Endometrium (tissue), 2 donors: ENCODE data around the gene PES1.
"Not testable (repeated sequence)": the region's sequence is repeated elsewhere in the genome, so short reads cannot be mapped to it uniquely, and the experiment has no call there.

Experiments used
- FAIRE-seq: peaks from 2 replicates; lab custom pipeline; 2012; peaks lifted over from hg19 to GRCh38; lab: Jason Lieb, UNC
- donor health status: control.
- donor health status: control.

Gene PES1

GRCh38 chr22:30552719-30553118 is 39.0 kb downstream of the PES1 start:
- no peak for FAIRE-seq

- not testable (repeated sequence) for FAIRE-seq
These were observed 39.9 kb downstream of the PES1 start for GRCh38 chr22:30551813-30552212.

GRCh38 chr22:30547188-30547587 is 44.5 kb downstream of the PES1 start:
- no peak for FAIRE-seq

- no peak for FAIRE-seq
These were observed 45.1 kb downstream of the PES1 start, which contains the start of gene SEC14L6 for GRCh38 chr22:30546616-30547015. TSS of gene SEC14L6 (minus strand) at chr22:30546741. CDS start at chr22:30546682, 59 bp downstream.

- no peak for FAIRE-seq
These were observed 48.9 kb downstream of the PES1 start for GRCh38 chr22:30542811-30543188.

- no peak for FAIRE-seq
These were observed 49.5 kb downstream of the PES1 start for GRCh38 chr22:30541961-30542810.

- FAIRE-seq, result not testable (repeated sequence)
These were observed 50.2 kb downstream of the PES1 start for GRCh38 chr22:30541511-30541910.

- FAIRE-seq, result no peak
These were observed 52.3 kb downstream of the PES1 start for GRCh38 chr22:30539368-30539767.

- no peak for FAIRE-seq
These were observed 53.4 kb downstream of the PES1 start for GRCh38 chr22:30538280-30538679.

GRCh38 chr22:30537083-30537731 is 54.5 kb downstream of the PES1 start:
- no peak for FAIRE-seq

- FAIRE-seq, result no peak
These were observed 56.5 kb downstream of the PES1 start for GRCh38 chr22:30535182-30535581.

GRCh38 chr22:30531651-30532608 is 59.8 kb downstream of the PES1 start:
- FAIRE-seq, result no peak

- FAIRE-seq, result no peak
These were observed 65.1 kb downstream of the PES1 start for GRCh38 chr22:30526656-30527055.
